ENCODE results near the gene XYLB.

- no peak for TF ChIP-seq CTCF (IDR thresholded peaks at IDR 0.05)
- no peak for TF ChIP-seq TCF7L2 (IDR thresholded peaks at IDR 0.05; ENCODE audit: low read depth, low read length)
- TF ChIP-seq POLR2AphosphoS5 (IDR thresholded peaks at IDR 0.05; ENCODE audit: low read depth, low read length), result no peak
- no peak for TF ChIP-seq REST (IDR thresholded peaks at IDR 0.05; ENCODE audit: insufficient read depth in 1 of 2, low read depth in 2 of 2, low read length in 1 of 2)
- TF ChIP-seq SIN3A (IDR thresholded peaks at IDR 0.05; ENCODE audit: borderline replicate concordance, insufficient read depth, low read depth, low read length), result no peak
Measured at GRCh38 chr3:38367779-38368178, 21.2 kb downstream of the XYLB start.

All from Panc1 (cell line).